ENCODE data around the gene MYL7. TPM values are rescaled to one million over a fixed set of nuclear protein-coding genes. Genes with fewer than 3 reads are reported as not detected.

The MYL7 gene
- total RNA-seq, 4 donors from 2014 or later, result not detected

DNA sequence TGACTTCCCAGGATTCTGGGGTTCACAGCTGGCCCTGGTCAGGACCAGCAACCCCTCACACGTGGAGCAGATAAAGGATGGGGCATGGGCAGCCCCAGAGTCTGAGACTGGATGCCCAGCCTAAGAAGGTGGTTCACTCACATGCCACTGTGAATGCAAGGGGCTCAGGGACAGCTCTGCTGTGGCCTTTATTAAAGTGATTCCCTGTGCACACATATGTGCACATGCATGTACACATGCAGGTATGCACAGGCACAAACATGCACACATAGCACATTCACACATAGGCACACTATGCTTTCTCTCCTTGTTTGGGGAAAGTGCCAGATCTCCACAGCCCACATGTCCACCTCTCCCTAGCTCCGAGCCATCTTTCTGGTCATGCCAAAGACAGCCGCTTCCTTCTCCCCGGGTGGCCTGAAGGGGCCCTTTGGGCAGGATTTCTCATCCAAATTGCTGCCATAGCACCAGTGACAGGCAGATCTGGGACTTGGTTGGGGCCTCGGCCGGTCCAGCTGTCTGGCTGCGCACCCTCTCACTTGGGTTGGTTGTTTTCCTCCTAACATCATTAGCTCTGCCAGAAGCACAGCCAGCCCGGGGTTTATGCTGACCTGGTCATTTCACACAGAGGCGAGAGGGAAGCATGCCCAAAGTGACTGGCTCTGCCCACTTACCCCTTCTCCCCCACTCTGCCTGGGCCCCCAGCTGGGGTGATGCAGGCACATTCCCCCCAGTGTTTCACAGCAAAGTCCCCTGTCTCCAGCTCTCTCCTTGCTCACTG is 46.7 kb upstream of the MYL7 start:
- Histone ChIP-seq H3K27ac (no peak overlapping the region), H3K27me3 (peaks cover 25% of the 10 kb centered on the region), H3K36me3 (no peaks in the 10 kb centered on the region), H3K4me1 (no peaks in the 10 kb centered on the region), H3K4me3 (no peak overlapping the region), H3K9me3 (peaks cover 0 to 5% (median 0%) of the 10 kb centered on the region in 3 donors)
- WGBS, 2 donors (ENCODE audit: low coverage in 1 of 2), result 22 to 64% methylated on average over 2 to 3 of the region's 9 CpGs
- TF ChIP-seq EP300 (IDR thresholded peaks at IDR 0.05), result no peak
- no peak for TF ChIP-seq CTCF (IDR thresholded peaks at IDR 0.05)
- TF ChIP-seq POLR2AphosphoS5 (IDR thresholded peaks at IDR 0.05), result no peak
- no peak for TF ChIP-seq POLR2A (IDR thresholded peaks at IDR 0.05)
- ATAC-seq, result no peak

DNA sequence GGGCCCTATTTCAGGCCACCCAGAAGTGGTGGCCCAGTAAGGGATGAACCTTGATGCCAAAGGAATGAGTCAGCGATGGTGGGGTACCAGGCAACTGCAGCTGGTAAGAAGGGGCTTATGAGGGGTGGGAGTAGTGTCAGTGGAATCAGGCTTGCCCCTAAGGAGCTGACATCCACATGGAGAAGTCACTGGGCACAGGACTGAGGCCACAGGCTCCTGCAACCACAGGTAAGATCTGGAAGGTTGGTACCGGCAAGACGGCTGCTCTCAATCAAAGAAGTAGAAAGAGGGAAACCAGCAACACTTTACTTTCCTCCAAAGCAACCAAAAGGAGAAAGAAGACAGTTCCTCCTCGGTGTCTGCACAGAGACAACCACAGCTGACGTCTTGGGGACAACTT is 45.6 kb upstream of the MYL7 start:
- H3K9me3 ChIP-seq, result peaks cover 0 to 14% (median 0%) of the 10 kb centered on the region in 3 donors
- WGBS, 2 donors (ENCODE audit: low coverage in 1 of 2), result 60 to 100% methylated on average over 2 of the region's 5 CpGs
- no peak for ATAC-seq
- no peak overlapping the region for H3K27ac ChIP-seq
- H3K27me3 ChIP-seq, result peaks cover 14% of the 10 kb centered on the region
- H3K36me3 ChIP-seq, result no peaks in the 10 kb centered on the region
- H3K4me1 ChIP-seq, result no peaks in the 10 kb centered on the region
- TF ChIP-seq POLR2AphosphoS5 (IDR thresholded peaks at IDR 0.05), result no peak
- no peak for TF ChIP-seq EP300 (IDR thresholded peaks at IDR 0.05)
- no peak for TF ChIP-seq CTCF (IDR thresholded peaks at IDR 0.05)
- no peak for TF ChIP-seq POLR2A (IDR thresholded peaks at IDR 0.05)
- no peak overlapping the region for H3K4me3 ChIP-seq

- H3K4me1 ChIP-seq, result no peaks in the 10 kb centered on the region
- no peak overlapping the region for H3K27ac ChIP-seq
- no peaks in the 10 kb centered on the region for H3K36me3 ChIP-seq
- H3K9me3 ChIP-seq, result peaks cover 0 to 14% (median 0%) of the 10 kb centered on the region in 3 donors
- no peak overlapping the region for H3K4me3 ChIP-seq
- no peak for TF ChIP-seq POLR2A (IDR thresholded peaks at IDR 0.05)
- no peak for TF ChIP-seq CTCF (IDR thresholded peaks at IDR 0.05)
- no peak for TF ChIP-seq POLR2AphosphoS5 (IDR thresholded peaks at IDR 0.05)
- TF ChIP-seq EP300 (IDR thresholded peaks at IDR 0.05), result no peak
- H3K27me3 ChIP-seq, result peaks cover 14% of the 10 kb centered on the region
- ATAC-seq, result no peak
- no CpG with 5 or more reads among the region's 5 CpGs for WGBS, 2 donors (ENCODE audit: low coverage in 1 of 2)
These were observed 44.6 kb upstream of the MYL7 start for GRCh38 chr7:44185729-44186128.

DNA sequence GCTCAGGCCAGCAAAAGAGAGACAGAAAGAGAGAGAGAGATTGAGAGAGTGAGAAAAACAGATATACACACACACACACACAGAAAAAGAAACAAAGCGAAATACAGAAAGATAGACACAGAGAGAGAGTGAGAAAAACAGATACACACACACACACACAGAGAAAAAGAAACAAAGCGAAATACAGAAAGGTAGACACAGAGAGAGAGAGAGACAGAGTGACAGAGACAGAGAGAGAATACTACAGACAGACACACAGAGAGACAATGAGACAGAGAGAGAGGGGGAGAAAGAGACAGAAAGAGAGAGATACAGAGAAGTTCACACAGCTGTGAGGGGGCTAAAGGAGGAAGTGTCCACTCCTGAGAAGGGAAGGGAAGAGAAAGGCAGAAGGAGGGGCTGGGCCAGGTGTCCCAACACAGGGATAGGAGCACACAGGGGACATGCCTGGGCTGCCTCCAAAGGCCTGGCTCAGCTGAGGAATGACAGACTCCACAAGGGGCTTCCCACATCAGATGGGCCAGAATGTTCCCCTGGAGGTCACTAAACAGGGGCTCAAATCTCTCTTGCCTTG is 43.8 kb upstream of the MYL7 start:
- Histone ChIP-seq H3K4me1 (no peaks in the 10 kb centered on the region), H3K9me3 (peaks cover 0 to 14% (median 0%) of the 10 kb centered on the region in 3 donors), H3K27me3 (peaks cover 9% of the 10 kb centered on the region), H3K27ac (no peak overlapping the region), H3K36me3 (no peaks in the 10 kb centered on the region), H3K4me3 (no peak overlapping the region)
- 83 to 85% methylated on average over 1 to 2 of the region's 2 CpGs for WGBS, 2 donors (ENCODE audit: low coverage in 1 of 2)
- ATAC-seq, result no peak
- no peak for TF ChIP-seq CTCF (IDR thresholded peaks at IDR 0.05)
- TF ChIP-seq EP300 (IDR thresholded peaks at IDR 0.05), result no peak
- no peak for TF ChIP-seq POLR2A (IDR thresholded peaks at IDR 0.05)
- TF ChIP-seq POLR2AphosphoS5 (IDR thresholded peaks at IDR 0.05), result no peak

All from gastroesophageal sphincter (tissue), 4 donors.